Progenitor cell of endocrine pancreas (in vitro differentiated cells): ENCODE data around the gene CDKL2. TPM values are rescaled to one million over a fixed set of nuclear protein-coding genes. Genes with fewer than 3 reads are reported as not detected.

ENCODE experiments used
- DNase-seq: peaks from one replicate; pipeline ENCODE4 v3.0.0; 2021; ENCODE audit warnings: low spot score; ENCODE audit not compliant: unreplicated experiment
- H3K27ac Mint-ChIP-seq: 2 replicates; pipeline ENCODE4 v1.8.0; 2021; ENCODE audit warnings: mild to moderate bottlenecking, moderate library complexity, mixed read lengths
- H3K27me3 Mint-ChIP-seq: 2 replicates; pipeline ENCODE4 v1.8.0; 2021; ENCODE audit warnings: mixed read lengths
- H3K36me3 Mint-ChIP-seq: 2 replicates; pipeline ENCODE4 v1.8.0; 2022; ENCODE audit warnings: mixed read lengths; ENCODE audit not compliant: insufficient read depth
- H3K4me1 Mint-ChIP-seq: 2 replicates; pipeline ENCODE4 v1.8.0; 2021; ENCODE audit warnings: low read depth, mixed read lengths
- H3K4me3 Mint-ChIP-seq: 2 replicates; pipeline ENCODE4 v1.8.0; 2021; ENCODE audit warnings: low read depth, mild to moderate bottlenecking, moderate library complexity, mixed read lengths
- H3K9me3 Mint-ChIP-seq: 2 replicates; pipeline ENCODE4 v1.8.0; 2021; ENCODE audit warnings: low read depth, mixed read lengths
- CTCF ChIP-seq: fragments of 200-600 bp; sonication (generic); IDR thresholded peaks from one replicate; pipeline ENCODE4 v1.5.0; 2021; ENCODE audit warnings: antibody characterized with exemption, mild to moderate bottlenecking; ENCODE audit not compliant: unreplicated experiment
- total RNA-seq: library from RNA; stranded (reverse); gene quantifications from 2 replicates; pipeline ENCODE4 v1.2.1, GENCODE V29; 2021

The CDKL2 gene
- total RNA-seq, 1 donor from 2014 or later, result 3.0 TPM

DNA sequence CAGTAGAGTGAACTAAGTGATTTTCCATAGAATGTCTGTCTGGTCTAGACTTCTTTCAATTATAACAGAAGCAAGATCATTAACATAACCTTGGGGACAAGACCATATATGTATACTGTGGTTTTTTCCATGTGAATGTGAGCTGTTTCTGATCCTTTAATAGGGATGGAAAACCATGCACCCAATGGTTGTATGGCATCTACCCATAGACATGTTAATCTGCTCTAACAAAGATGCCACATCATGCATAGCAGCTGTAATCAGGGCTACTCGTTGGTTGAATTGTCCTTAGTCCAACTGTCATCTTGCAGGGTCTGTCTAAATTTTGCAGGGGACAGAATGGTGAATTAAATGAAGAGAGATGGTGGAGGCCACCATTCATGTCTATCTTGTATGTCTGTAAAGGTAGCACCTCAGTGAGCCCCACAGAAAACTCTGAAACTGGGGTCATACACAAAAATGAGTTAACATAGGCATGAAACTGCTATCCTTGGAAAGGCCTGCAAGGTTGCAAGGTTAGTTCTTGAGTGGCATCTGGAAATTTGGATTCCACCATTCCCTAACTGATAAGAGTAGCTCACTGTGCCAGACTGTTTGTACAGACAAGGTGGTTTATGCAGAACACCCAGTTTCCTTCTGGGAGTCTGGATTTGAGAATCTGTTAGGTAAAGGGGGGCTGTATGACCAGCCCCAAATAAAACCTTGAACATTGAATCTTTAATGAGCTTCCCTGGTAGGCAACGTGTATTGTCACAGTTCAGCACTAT is 99.6 kb downstream of the CDKL2 start:
- H3K4me1 Mint-ChIP-seq, result no peaks in the 10 kb centered on the region
- H3K27ac Mint-ChIP-seq, result no peak overlapping the region
- peaks cover 54% of the 10 kb centered on the region for H3K36me3 Mint-ChIP-seq
- TF ChIP-seq CTCF, result no peak
- no peak overlapping the region for H3K4me3 Mint-ChIP-seq
- no peaks in the 10 kb centered on the region for H3K27me3 Mint-ChIP-seq
- DNase-seq, result no peak
- H3K9me3 Mint-ChIP-seq, result peaks cover 27% of the 10 kb centered on the region

Other genes starting within 250 kb of the CDKL2 start
- gene RCHY1, start 116.1 kb downstream of the CDKL2 start, total RNA-seq, result 36.0 and 39.5 TPM in 2 replicates
- gene THAP6, start 116.1 kb downstream of the CDKL2 start, total RNA-seq, result 20.0 and 26.2 TPM in 2 replicates
- not detected in 2 replicates for gene ODAPH, start 74.5 kb downstream of the CDKL2 start, total RNA-seq
- 157 and 168 TPM in 2 replicates for gene G3BP2, start 42.9 kb upstream of the CDKL2 start, total RNA-seq
- gene USO1, start 94.0 kb upstream of the CDKL2 start, total RNA-seq, result 54.4 and 54.9 TPM in 2 replicates